GM18517 (cell line): ENCODE data around the gene TMEM135.
"Not testable (repeated sequence)": the region's sequence is repeated elsewhere in the genome, so short reads cannot be mapped to it uniquely, and the experiment has no call there.

Experiments used
- ATAC-seq: cut with Tn5 transposase; IDR thresholded peaks from one replicate; pipeline ENCODE4 v1.9.1; 2021; ENCODE audit warnings: mild to moderate bottlenecking, moderate library complexity; ENCODE audit not compliant: unreplicated experiment

TMEM135 gene

GRCh38 chr11:87020336-87020735 is 17.4 kb upstream of the TMEM135 start:
- no peak for ATAC-seq

GRCh38 chr11:87020764-87021365 is 16.9 kb upstream of the TMEM135 start:
- no peak for ATAC-seq

- no peak for ATAC-seq
Observed at GRCh38 chr11:87022254-87022653, 15.5 kb upstream of the TMEM135 start.

GRCh38 chr11:87022738-87023137 is 15.0 kb upstream of the TMEM135 start:
- ATAC-seq = no peak

GRCh38 chr11:87026415-87026814 is 11.3 kb upstream of the TMEM135 start:
- ATAC-seq = not testable (repeated sequence)

GRCh38 chr11:87030458-87031054 is 7.2 kb upstream of the TMEM135 start:
- peak; percentile 52 for ATAC-seq

GRCh38 chr11:87031433-87032170 is 6.1 kb upstream of the TMEM135 start:
- no peak for ATAC-seq

GRCh38 chr11:87033561-87033960 is 4.2 kb upstream of the TMEM135 start:
- ATAC-seq = no peak

- no peak for ATAC-seq
Observed at GRCh38 chr11:87035976-87036583, 1.7 kb upstream of the TMEM135 start.

- ATAC-seq = no peak
Observed at GRCh38 chr11:87036756-87037449, 831 bp upstream of the TMEM135 start.

GRCh38 chr11:87038235-87038977 is 672 bp downstream of the TMEM135 start:
- no peak for ATAC-seq

- ATAC-seq = no peak
Observed at GRCh38 chr11:87039371-87039770, 1.6 kb downstream of the TMEM135 start.

- no peak for ATAC-seq
Observed at GRCh38 chr11:87043894-87044293, 6.2 kb downstream of the TMEM135 start.

- ATAC-seq = no peak
Observed at GRCh38 chr11:87046824-87047223, 9.1 kb downstream of the TMEM135 start.

GRCh38 chr11:87056091-87056490 is 18.4 kb downstream of the TMEM135 start:
- ATAC-seq = no peak

GRCh38 chr11:87057749-87058148 is 20.0 kb downstream of the TMEM135 start:
- ATAC-seq = no peak

GRCh38 chr11:87059596-87060390 is 22.1 kb downstream of the TMEM135 start:
- ATAC-seq = no peak

- no peak for ATAC-seq
Observed at GRCh38 chr11:87061766-87062165, 24.0 kb downstream of the TMEM135 start.

- ATAC-seq = no peak
Observed at GRCh38 chr11:87063982-87064381, 26.2 kb downstream of the TMEM135 start.

GRCh38 chr11:87072787-87073186 is 35.1 kb downstream of the TMEM135 start:
- no peak for ATAC-seq
